WTC11 (cell line): ENCODE results near the gene KLHDC4.

Source experiments
- CTCF ChIP-seq: fragments of 200-600 bp; IDR thresholded peaks from 2 replicates; pipeline ENCODE4 v1.8.0; 2022; ENCODE audit warnings: antibody characterized with exemption
- ZBTB21 ChIP-seq: sonication (generic); formaldehyde crosslinking; IDR thresholded peaks from 2 replicates; pipeline ENCODE4 v1.8.1; 2023; ENCODE audit warnings: mild to moderate bottlenecking, missing genetic modification reagents, borderline replicate concordance
- TF ChIP-seq, protein P1 (sequence below): sonication (generic); formaldehyde crosslinking; IDR thresholded peaks from 2 replicates; pipeline ENCODE4 v1.8.1; 2023; ENCODE audit warnings: mild to moderate bottlenecking, missing genetic modification reagents, borderline replicate concordance

GRCh38 chr16:87681981-87682570, 83.7 kb downstream of the KLHDC4 start:
- TF ChIP-seq CTCF (peak; percentile 66), ZBTB21 (CRISPR knock-in tag) (no peak)
- TF ChIP-seq, protein P1, sequence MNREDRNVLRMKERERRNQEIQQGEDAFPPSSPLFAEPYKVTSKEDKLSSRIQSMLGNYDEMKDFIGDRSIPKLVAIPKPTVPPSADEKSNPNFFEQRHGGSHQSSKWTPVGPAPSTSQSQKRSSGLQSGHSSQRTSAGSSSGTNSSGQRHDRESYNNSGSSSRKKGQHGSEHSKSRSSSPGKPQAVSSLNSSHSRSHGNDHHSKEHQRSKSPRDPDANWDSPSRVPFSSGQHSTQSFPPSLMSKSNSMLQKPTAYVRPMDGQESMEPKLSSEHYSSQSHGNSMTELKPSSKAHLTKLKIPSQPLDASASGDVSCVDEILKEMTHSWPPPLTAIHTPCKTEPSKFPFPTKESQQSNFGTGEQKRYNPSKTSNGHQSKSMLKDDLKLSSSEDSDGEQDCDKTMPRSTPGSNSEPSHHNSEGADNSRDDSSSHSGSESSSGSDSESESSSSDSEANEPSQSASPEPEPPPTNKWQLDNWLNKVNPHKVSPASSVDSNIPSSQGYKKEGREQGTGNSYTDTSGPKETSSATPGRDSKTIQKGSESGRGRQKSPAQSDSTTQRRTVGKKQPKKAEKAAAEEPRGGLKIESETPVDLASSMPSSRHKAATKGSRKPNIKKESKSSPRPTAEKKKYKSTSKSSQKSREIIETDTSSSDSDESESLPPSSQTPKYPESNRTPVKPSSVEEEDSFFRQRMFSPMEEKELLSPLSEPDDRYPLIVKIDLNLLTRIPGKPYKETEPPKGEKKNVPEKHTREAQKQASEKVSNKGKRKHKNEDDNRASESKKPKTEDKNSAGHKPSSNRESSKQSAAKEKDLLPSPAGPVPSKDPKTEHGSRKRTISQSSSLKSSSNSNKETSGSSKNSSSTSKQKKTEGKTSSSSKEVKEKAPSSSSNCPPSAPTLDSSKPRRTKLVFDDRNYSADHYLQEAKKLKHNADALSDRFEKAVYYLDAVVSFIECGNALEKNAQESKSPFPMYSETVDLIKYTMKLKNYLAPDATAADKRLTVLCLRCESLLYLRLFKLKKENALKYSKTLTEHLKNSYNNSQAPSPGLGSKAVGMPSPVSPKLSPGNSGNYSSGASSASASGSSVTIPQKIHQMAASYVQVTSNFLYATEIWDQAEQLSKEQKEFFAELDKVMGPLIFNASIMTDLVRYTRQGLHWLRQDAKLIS, result no peak
